GM12873 (cell line): ENCODE data around the gene NTSR2.

ENCODE experiments used
- TF ChIP-seq, protein P1 (sequence below): IDR thresholded peaks from 2 replicates; pipeline ENCODE4 v1.5.1; 2012; ENCODE audit warnings: low read depth, mild to moderate bottlenecking, moderate library complexity, low read length, control low read depth; ENCODE audit not compliant: insufficient read depth; ENCODE audit errors: missing control alignments

Gene NTSR2

GRCh38 chr2:11659115-11659475 is 10.9 kb downstream of the NTSR2 start:
- TF ChIP-seq, protein P1, sequence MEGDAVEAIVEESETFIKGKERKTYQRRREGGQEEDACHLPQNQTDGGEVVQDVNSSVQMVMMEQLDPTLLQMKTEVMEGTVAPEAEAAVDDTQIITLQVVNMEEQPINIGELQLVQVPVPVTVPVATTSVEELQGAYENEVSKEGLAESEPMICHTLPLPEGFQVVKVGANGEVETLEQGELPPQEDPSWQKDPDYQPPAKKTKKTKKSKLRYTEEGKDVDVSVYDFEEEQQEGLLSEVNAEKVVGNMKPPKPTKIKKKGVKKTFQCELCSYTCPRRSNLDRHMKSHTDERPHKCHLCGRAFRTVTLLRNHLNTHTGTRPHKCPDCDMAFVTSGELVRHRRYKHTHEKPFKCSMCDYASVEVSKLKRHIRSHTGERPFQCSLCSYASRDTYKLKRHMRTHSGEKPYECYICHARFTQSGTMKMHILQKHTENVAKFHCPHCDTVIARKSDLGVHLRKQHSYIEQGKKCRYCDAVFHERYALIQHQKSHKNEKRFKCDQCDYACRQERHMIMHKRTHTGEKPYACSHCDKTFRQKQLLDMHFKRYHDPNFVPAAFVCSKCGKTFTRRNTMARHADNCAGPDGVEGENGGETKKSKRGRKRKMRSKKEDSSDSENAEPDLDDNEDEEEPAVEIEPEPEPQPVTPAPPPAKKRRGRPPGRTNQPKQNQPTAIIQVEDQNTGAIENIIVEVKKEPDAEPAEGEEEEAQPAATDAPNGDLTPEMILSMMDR: no peak

- TF ChIP-seq, protein P1: no peak
These were observed 11.5 kb downstream of the NTSR2 start for GRCh38 chr2:11658208-11659114.

GRCh38 chr2:11657646-11658045 is 12.3 kb downstream of the NTSR2 start:
- TF ChIP-seq, protein P1: no peak

GRCh38 chr2:11657195-11657594 is 12.8 kb downstream of the NTSR2 start:
- TF ChIP-seq, protein P1: no peak

DNA sequence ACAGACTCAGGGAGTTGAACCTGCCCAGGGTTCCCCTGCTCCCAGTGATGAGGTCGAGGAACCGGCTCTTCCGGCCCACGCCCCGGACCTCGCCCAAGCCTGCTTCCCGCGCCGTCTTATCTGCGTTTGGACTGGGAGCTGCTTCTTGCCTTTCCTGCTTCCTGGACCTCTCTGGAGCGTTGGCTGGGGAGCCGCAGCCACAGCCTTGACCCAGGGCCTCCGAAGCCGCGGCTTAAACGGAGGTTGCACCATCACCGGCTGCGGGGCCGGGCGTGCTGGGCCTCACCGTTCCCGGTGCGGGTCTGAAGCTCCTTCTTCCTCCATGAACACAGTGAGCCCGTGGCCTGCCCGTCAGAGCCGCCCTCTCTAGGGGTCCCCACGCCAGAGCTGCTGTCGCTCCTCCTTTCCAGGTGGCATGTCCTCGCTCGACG is 13.3 kb downstream of the NTSR2 start:
- TF ChIP-seq, protein P1: no peak

GRCh38 chr2:11656252-11656651 is 13.7 kb downstream of the NTSR2 start:
- TF ChIP-seq, protein P1: no peak

DNA sequence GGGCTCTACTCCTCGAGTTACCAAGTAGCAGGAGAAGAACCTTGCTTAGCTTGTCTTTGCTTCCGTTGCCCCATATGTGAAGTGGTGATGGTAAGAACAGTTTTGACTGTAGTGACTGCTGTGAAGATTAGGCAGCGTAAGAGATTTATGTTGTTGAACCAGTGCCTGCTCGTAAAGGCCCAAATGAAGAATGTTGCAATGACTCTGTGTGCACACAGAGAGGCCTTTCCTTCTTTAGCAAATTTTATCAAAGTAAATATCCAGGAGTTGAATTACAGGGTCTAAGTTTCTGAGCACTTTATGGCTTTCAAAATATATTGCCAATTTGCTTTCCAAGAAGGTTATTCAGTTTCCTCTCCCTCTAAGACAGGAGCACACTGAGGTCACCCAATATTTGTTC is 14.5 kb downstream of the NTSR2 start:
- TF ChIP-seq, protein P1: no peak
